HepG2 (cell line): ENCODE measurements around the gene ZBTB48. TPM values are rescaled to one million over a fixed set of nuclear protein-coding genes. Genes with fewer than 3 reads are reported as not detected.

Experiments
- CEBPZ ChIP-seq: IDR thresholded peaks from 2 replicates; pipeline ENCODE4 v1.6.1; 2012; ENCODE audit warnings: low read length, improper control_type of control experiment
- KDM3A ChIP-seq: IDR thresholded peaks from 2 replicates; pipeline ENCODE4 v1.6.1; 2018; ENCODE audit warnings: low read depth, missing compliant biosample characterization
- MXD1 ChIP-seq: sonication (generic); formaldehyde crosslinking; IDR thresholded peaks from 2 replicates; pipeline ENCODE4 v1.4.0; 2020; ENCODE audit warnings: mild to moderate bottlenecking, missing genetic modification reagents
- NFE2 ChIP-seq: sonication (generic); formaldehyde crosslinking; IDR thresholded peaks from 2 replicates; pipeline ENCODE4 v1.4.0; 2020; ENCODE audit warnings: missing genetic modification reagents
- PHF5A ChIP-seq: IDR thresholded peaks from one replicate; pipeline ENCODE4 v1.6.1; 2018; ENCODE audit warnings: low read depth, missing genetic modification reagents; ENCODE audit not compliant: unreplicated experiment
- RBM39 ChIP-seq: fragments of 200-400 bp; formaldehyde crosslinking; IDR thresholded peaks from one replicate; pipeline ENCODE4 v1.6.1; 2018; ENCODE audit warnings: antibody characterized with exemption, mild to moderate bottlenecking, low read depth, low read length; ENCODE audit not compliant: poor library complexity, severe bottlenecking
- REST ChIP-seq, 2 experiments: IDR thresholded peaks; 2 replicates each; pipeline ENCODE4 v1.6.1; 2011 to 2012; ENCODE audit warnings: low read length in 2 of 2, borderline replicate concordance in 1 of 2, low read depth in 1 of 2, mild to moderate bottlenecking in 1 of 2, moderate library complexity in 1 of 2
- RFX1 ChIP-seq: fragments of 450-650 bp; IDR thresholded peaks from 2 replicates; pipeline ENCODE4 v1.6.1; 2017
- RFX3 ChIP-seq: IDR thresholded peaks from 2 replicates; pipeline ENCODE4 v1.6.1; 2016; ENCODE audit warnings: missing biosample characterization, missing genetic modification reagents
- SRSF4 ChIP-seq: fragments of 200-400 bp; formaldehyde crosslinking; IDR thresholded peaks from one replicate; pipeline ENCODE4 v1.6.1; 2018; ENCODE audit warnings: mild to moderate bottlenecking, low read depth, low read length, moderate library complexity; ENCODE audit not compliant: poor library complexity, severe bottlenecking
- ZNF407 ChIP-seq: sonication (generic); formaldehyde crosslinking; IDR thresholded peaks from one replicate; pipeline ENCODE4 v1.5.1; 2020; ENCODE audit warnings: mild to moderate bottlenecking, missing genetic modification reagents; ENCODE audit errors: not compliant biosample characterization
- ZNF607 ChIP-seq: sonication (generic); formaldehyde crosslinking; IDR thresholded peaks from 2 replicates; pipeline ENCODE4 v1.5.1; 2020; ENCODE audit warnings: missing genetic modification reagents, mild to moderate bottlenecking, borderline replicate concordance
- ZSCAN9 ChIP-seq: IDR thresholded peaks from 2 replicates; pipeline ENCODE4 v1.6.1; 2016; ENCODE audit warnings: borderline replicate concordance
- polyA plus RNA-seq, 8 experiments: library from polyadenylated mRNA; depleted of rRNA in 3 of 8; stranded (reverse) in 7 of 8; unstranded in 1 of 8; fragments of >200 nt; fragmentation: Illumina TruSeq in 4 of 8; extraction: Trizol in 4 of 8; gene quantifications; 2 replicates each; pipeline versions ENCODE4 v1.2.1 to v1.2.3, GENCODE V29; 2011 to 2016; ENCODE audit warnings: low read depth in 4 of 8, missing spikeins in 1 of 8, mixed read lengths in 1 of 8; ENCODE audit not compliant: insufficient read depth in 1 of 8
- total RNA-seq, 5 experiments: library from RNA; depleted of rRNA; stranded (reverse); fragments of >200 nt; fragmentation: Illumina TruSeq; extraction: Trizol; gene quantifications; 2 replicates each; pipeline ENCODE4 v1.2.3, GENCODE V29; 2016; ENCODE audit warnings: low read depth in 1 of 5

ZBTB48 gene
- total and polyA plus RNA-seq, 2 of the 13 experiments (the other 11 are each of a cell fraction or from before 2014, with no cell fraction given): 13.0 to 17.1 TPM

GRCh38 chr1:6602669-6603237, 23.0 kb downstream of the ZBTB48 start, which contains the start of gene KLHL21 (continued):
- no peak for TF ChIP-seq CEBPZ
- TF ChIP-seq PHF5A (CRISPR knock-in tag): no peak
- TF ChIP-seq ZNF407 (CRISPR knock-in tag): no peak
- no peak for TF ChIP-seq RFX3 (CRISPR knock-in tag)
- TF ChIP-seq REST (IDR thresholded peaks at IDR 0.05; ENCODE audit: borderline replicate concordance in 1 of 2, low read depth in 1 of 2, low read length in 2 of 2): 0 out of 4 replicates have a peak, but pooled peaks of 1 of the 2 experiments have one; percentile 44
- peak; percentile 30 for TF ChIP-seq RBM39
- 0 out of 2 replicates have a peak, but pooled peaks have one; percentile 45 for TF ChIP-seq KDM3A
- no peak; the same call in 1 of the 2 replicates for TF ChIP-seq ZSCAN9 (CRISPR knock-in tag)
- TF ChIP-seq MXD1 (CRISPR knock-in tag): peak; percentile 4; the same call in 1 of the 2 replicates
- TF ChIP-seq ZNF607 (CRISPR knock-in tag): peak; percentile 11; the same call in 1 of the 2 replicates
- TF ChIP-seq RFX1: no peak
- TF ChIP-seq NFE2 (CRISPR knock-in tag): no peak
- TF ChIP-seq SRSF4: no peak
